NCI-H2107 treated with DMSO at 0.1 percent for 48 hours (cell line): ENCODE data around the gene SLC2A10.

Experiments used
- DNase-seq: peaks from one replicate; lab custom pipeline; 2025; ENCODE audit not compliant: unreplicated experiment; lab: John Stamatoyannopoulos, UW

SLC2A10 gene

GRCh38 chr20:46701986-46702385, 7.5 kb upstream of the SLC2A10 start:
- no peak for DNase-seq

GRCh38 chr20:46702447-46703203, 6.8 kb upstream of the SLC2A10 start:
- DNase-seq = no peak

- DNase-seq = no peak
Measured at GRCh38 chr20:46703435-46703834, 6.0 kb upstream of the SLC2A10 start.

- DNase-seq = no peak
Measured at GRCh38 chr20:46704714-46705377, 4.6 kb upstream of the SLC2A10 start.

- DNase-seq = no peak
Measured at GRCh38 chr20:46705378-46705729, 4.1 kb upstream of the SLC2A10 start.

GRCh38 chr20:46706242-46706641, 3.2 kb upstream of the SLC2A10 start:
- no peak for DNase-seq

- DNase-seq = no peak
Measured at GRCh38 chr20:46708172-46708860, 1.1 kb upstream of the SLC2A10 start.

GRCh38 chr20:46709055-46709458, 392 bp upstream of the SLC2A10 start:
- DNase-seq = no peak

GRCh38 chr20:46710153-46710913, 884 bp downstream of the SLC2A10 start:
- no peak for DNase-seq

GRCh38 chr20:46712056-46712636, 2.7 kb downstream of the SLC2A10 start:
- DNase-seq = no peak

- no peak for DNase-seq
Measured at GRCh38 chr20:46713957-46714834, 4.7 kb downstream of the SLC2A10 start.

- DNase-seq = no peak
Measured at GRCh38 chr20:46715292-46715756, 5.9 kb downstream of the SLC2A10 start.

- no peak for DNase-seq
Measured at GRCh38 chr20:46717818-46718541, 8.5 kb downstream of the SLC2A10 start.

- no peak for DNase-seq
Measured at GRCh38 chr20:46720019-46720418, 10.6 kb downstream of the SLC2A10 start.

- DNase-seq = no peak
Measured at GRCh38 chr20:46720776-46721425, 11.5 kb downstream of the SLC2A10 start.

GRCh38 chr20:46721476-46721875, 12.0 kb downstream of the SLC2A10 start:
- no peak for DNase-seq

- DNase-seq = no peak
Measured at GRCh38 chr20:46722450-46722849, 13.0 kb downstream of the SLC2A10 start.

GRCh38 chr20:46723039-46723438, 13.6 kb downstream of the SLC2A10 start:
- DNase-seq = no peak
